Mesendoderm (in vitro differentiated cells): ENCODE results near the gene COL9A3.

Source experiments
- DNase-seq: peaks from one replicate; pipeline ENCODE4 v3.0.0; 2013
- H2AK5ac ChIP-seq: 2 replicates; pipeline ENCODE4 v1.6.1; 2013; ENCODE audit warnings: low read length, inconsistent platforms
- H2BK120ac ChIP-seq: 2 replicates; pipeline ENCODE4 v1.6.1; 2013; ENCODE audit warnings: low read depth, mild to moderate bottlenecking, low read length, moderate library complexity, mixed read lengths
- H2BK15ac ChIP-seq: replicated peaks from 2 replicates; pipeline ENCODE4 v1.6.1; 2013; ENCODE audit warnings: low read depth, mild to moderate bottlenecking, moderate library complexity
- H2BK5ac ChIP-seq: 2 replicates; pipeline ENCODE4 v1.6.1; 2013; ENCODE audit warnings: low read length, inconsistent platforms
- H3K18ac ChIP-seq: 2 replicates; pipeline ENCODE4 v1.6.1; 2013; ENCODE audit warnings: mild to moderate bottlenecking, low read length, mixed read lengths
- H3K23ac ChIP-seq: one replicate; pipeline ENCODE4 v1.6.1; 2013; ENCODE audit warnings: low read length
- H3K27ac ChIP-seq: 2 replicates; pipeline ENCODE4 v1.5.1; 2013; ENCODE audit warnings: low read depth, mild to moderate bottlenecking, inconsistent platforms, low read length, moderate library complexity
- H3K27me3 ChIP-seq: 2 replicates; pipeline ENCODE4 v1.6.1; 2013; ENCODE audit warnings: low read length, control low read depth, mild to moderate bottlenecking, inconsistent platforms; ENCODE audit not compliant: insufficient read depth, poor library complexity
- H3K36me3 ChIP-seq: 2 replicates; pipeline ENCODE4 v1.6.1; 2013; ENCODE audit warnings: low read length, inconsistent platforms; ENCODE audit not compliant: control insufficient read depth, insufficient read depth
- H3K4ac ChIP-seq: one replicate; pipeline ENCODE4 v1.6.1; 2013; ENCODE audit warnings: low read depth, mild to moderate bottlenecking, low read length, moderate library complexity
- H3K4me1 ChIP-seq: 2 replicates; pipeline ENCODE4 v1.6.1; 2013; ENCODE audit warnings: low read depth, low read length, inconsistent platforms; ENCODE audit not compliant: control insufficient read depth
- H3K4me2 ChIP-seq: 2 replicates; pipeline ENCODE4 v1.6.1; 2013; ENCODE audit warnings: low read length
- H3K4me3 ChIP-seq: 2 replicates; pipeline ENCODE4 v1.5.1; 2013; ENCODE audit warnings: mild to moderate bottlenecking, low read length
- H3K56ac ChIP-seq: one replicate; pipeline ENCODE4 v1.6.1; 2013; ENCODE audit warnings: low read length
- H3K79me1 ChIP-seq: 2 replicates; pipeline ENCODE4 v1.6.1; 2013; ENCODE audit warnings: low read length, inconsistent platforms
- H3K79me2 ChIP-seq: 2 replicates; pipeline ENCODE4 v1.6.1; 2013; ENCODE audit warnings: mild to moderate bottlenecking, low read length; ENCODE audit not compliant: control insufficient read depth, insufficient read depth
- H3K9ac ChIP-seq: 2 replicates; pipeline ENCODE4 v1.6.1; 2013; ENCODE audit warnings: low read length, inconsistent platforms
- H4K5ac ChIP-seq: one replicate; pipeline ENCODE4 v1.6.1; 2013; ENCODE audit warnings: low read length
- H4K8ac ChIP-seq: one replicate; pipeline ENCODE4 v1.6.1; 2013; ENCODE audit warnings: low read depth, mild to moderate bottlenecking, control low read depth, low read length, moderate library complexity
- WGBS: extraction: QIAGEN DNeasy Blood & Tissue Kit; methylation state at CpG from one replicate; pipeline ENCODE4 v1.1.7; 2013; ENCODE audit warnings: low lambda C conversion rate, missing lambda C conversion rate; ENCODE audit not compliant: insufficient coverage; ENCODE audit errors: extremely low coverage; 5-methylcytosine and 5-hydroxymethylcytosine counted together

COL9A3 gene

DNA sequence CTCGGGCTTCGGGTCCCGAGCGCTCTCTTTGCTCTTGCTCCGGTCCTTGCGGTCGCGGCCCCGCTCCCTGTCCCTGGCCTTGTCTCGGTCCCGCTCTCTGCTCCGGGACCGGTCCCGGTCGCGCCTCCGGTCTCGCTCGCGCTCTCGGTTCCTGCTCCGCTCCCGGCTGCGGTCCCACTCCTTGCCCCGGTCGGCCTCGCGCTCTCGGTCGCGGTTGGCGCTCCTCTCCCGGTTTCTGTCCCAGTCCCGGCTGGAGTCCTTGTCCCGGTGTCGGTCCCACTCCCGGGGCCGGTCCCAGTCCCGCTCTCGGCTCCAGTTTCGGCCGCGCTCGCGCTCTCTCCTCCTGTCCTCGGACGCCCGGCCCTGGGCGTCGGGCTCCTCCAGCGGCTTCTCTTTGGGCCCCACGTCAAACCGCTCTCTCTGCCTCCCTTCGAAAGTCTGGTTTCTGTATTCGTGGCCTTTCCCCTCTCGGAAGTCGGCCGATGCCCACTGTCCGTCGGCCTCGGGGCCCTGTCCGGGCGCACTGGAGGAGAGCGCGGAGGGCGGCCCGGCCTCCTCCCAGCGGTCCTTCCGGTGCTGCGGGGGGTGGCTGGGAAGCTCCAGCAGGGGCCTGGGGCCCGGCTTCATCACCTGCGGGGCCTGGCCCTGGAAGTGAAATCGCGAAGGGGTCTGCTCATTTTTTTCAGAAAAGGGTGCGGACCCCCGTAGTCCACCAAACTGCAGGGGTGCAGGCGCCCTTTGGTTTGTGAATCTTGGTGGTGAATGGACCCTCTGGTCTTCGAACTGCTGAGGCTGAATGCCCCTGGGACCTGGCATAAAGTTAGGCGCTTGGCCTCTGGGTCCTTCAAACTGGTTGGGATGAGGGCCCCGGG is 62.7 kb downstream of the COL9A3 start:
- WGBS = no CpG with 5 or more reads among the region's 80 CpGs
- H4K5ac ChIP-seq = no peak overlapping the region

DNA sequence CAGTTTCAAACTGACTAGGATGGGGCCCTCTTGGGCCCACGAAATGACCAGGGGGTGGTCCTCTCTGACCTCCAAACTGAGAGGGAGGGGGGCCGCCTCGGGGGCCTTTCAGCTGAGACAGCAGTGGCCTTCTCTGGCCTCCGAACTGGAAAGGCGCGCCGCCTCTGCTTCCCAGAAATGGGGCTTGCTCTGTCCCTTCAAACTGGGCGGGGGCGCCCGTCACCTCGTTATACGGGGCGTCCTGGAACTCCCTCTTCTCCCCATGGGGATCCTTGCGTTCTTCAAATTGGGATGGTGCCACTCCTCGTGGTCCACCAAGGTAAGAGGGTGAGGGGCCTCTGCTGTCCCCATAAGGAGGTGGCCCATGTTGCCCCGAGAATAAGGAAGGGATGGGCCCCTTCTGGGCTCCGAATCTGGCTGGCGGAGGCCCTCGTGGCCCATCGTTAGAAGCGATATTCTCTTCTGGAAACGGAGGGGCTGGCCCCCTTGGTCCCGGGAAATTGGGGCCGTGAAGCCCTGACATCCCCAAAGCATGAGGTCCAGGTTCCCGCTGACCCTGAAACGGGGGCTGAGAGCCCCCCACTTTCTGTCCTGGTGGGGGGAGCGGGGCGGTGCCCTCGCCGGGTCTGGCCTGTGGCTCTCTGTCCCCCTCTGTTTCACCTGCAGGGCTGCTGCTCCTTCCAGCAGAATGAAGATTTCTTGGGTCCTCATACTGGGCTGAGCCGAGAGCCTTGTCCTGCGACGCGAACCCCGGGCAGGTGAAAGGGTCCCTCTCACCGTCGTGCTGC is 63.5 kb downstream of the COL9A3 start:
- Histone ChIP-seq H3K4me3 (no peak overlapping the region), H3K9ac (no peak overlapping the region), H2BK15ac (no peak overlapping the region), H3K79me2 (no peaks in the 10 kb centered on the region), H2BK5ac (no peak overlapping the region), H3K27me3 (no peaks in the 10 kb centered on the region), H4K5ac (no peak overlapping the region), H3K4me2 (no peak overlapping the region), H3K4me1 (no peaks in the 10 kb centered on the region), H4K8ac (no peak overlapping the region), H3K23ac (no peak overlapping the region), H3K79me1 (no peaks in the 10 kb centered on the region), H2BK120ac (no peak overlapping the region), H3K18ac (no peak overlapping the region), H3K56ac (no peak overlapping the region), H3K27ac (no peak overlapping the region), H2AK5ac (no peak overlapping the region), H3K36me3 (no peaks in the 10 kb centered on the region), H3K4ac (no peak overlapping the region)
- no CpG with 5 or more reads among the region's 37 CpGs for WGBS
- DNase-seq = no peak

More for the DNA sequence above, 62.7 kb downstream of the COL9A3 start:
- peak; percentile 26 for DNase-seq
- H3K18ac ChIP-seq = peak overlapping the region; percentile 12
- no peaks in the 10 kb centered on the region for H3K79me2 ChIP-seq
- no peak overlapping the region for H2AK5ac ChIP-seq
- peak overlapping the region; percentile 88 for H3K56ac ChIP-seq
- no peak overlapping the region for H2BK120ac ChIP-seq
- no peaks in the 10 kb centered on the region for H3K79me1 ChIP-seq
- no peak overlapping the region for H3K4me3 ChIP-seq
- no peak overlapping the region for H2BK5ac ChIP-seq
- no peaks in the 10 kb centered on the region for H3K36me3 ChIP-seq
- H3K27me3 ChIP-seq = no peaks in the 10 kb centered on the region
- H3K23ac ChIP-seq = peak overlapping the region; percentile 53
- peak overlapping the region; percentile 76 for H3K9ac ChIP-seq
- no peak overlapping the region for H3K4ac ChIP-seq
- no peak overlapping the region for H4K8ac ChIP-seq
- no peak overlapping the region for H3K27ac ChIP-seq
- no peaks in the 10 kb centered on the region for H3K4me1 ChIP-seq
- H2BK15ac ChIP-seq = no peak overlapping the region
- peak overlapping the region; percentile 47 for H3K4me2 ChIP-seq

DNA sequence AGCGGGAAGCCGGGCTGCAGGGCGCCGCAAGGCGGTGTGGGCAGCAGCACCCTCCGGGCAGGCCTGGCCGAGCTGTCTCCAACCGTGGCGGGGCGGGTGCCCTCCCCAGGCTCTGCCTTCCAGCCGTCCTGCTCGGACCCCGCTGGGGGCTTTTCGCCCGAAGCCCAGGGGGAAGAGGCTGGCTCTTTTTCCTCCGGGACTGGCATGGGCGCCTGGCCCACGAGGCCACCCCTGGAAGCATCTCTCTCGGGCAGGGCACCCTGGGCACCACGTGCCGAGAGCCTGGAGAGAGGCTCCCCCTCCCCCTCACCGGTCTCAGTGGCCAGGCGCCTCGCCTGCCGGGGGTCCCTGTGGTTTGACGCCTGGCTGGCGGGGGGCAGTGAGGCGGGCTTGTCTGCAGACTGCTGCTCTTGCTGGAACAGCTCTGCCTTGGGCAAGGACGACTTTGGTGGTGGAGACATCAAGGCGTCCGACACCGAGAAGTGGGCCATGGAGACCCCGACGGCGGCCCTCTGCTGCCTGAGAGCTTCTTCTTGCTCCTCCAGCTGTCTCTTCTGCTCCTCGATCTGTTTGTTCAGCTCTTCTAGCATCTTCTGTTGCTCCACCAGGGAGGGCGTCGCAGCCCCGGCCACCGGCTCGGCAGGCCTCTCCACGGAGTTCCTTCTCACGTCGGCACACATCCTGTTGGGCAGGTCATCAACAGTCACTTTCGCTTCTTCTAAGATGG is 64.2 kb downstream of the COL9A3 start:
- no peak overlapping the region for H4K5ac ChIP-seq
- H3K4me2 ChIP-seq = no peak overlapping the region
- H2BK15ac ChIP-seq = no peak overlapping the region
- no peak overlapping the region for H3K23ac ChIP-seq
- H2BK5ac ChIP-seq = no peak overlapping the region
- no peak overlapping the region for H3K27ac ChIP-seq
- no peak for DNase-seq
- H3K79me1 ChIP-seq = no peaks in the 10 kb centered on the region
- H2AK5ac ChIP-seq = no peak overlapping the region
- no peak overlapping the region for H3K4me3 ChIP-seq
- H3K27me3 ChIP-seq = no peaks in the 10 kb centered on the region
- no peak overlapping the region for H3K18ac ChIP-seq
- H3K79me2 ChIP-seq = no peaks in the 10 kb centered on the region
- no peak overlapping the region for H4K8ac ChIP-seq
- H3K56ac ChIP-seq = no peak overlapping the region
- H2BK120ac ChIP-seq = no peak overlapping the region
- H3K4me1 ChIP-seq = no peaks in the 10 kb centered on the region
- H3K4ac ChIP-seq = no peak overlapping the region
- WGBS = no CpG with 5 or more reads among the region's 45 CpGs
- no peaks in the 10 kb centered on the region for H3K36me3 ChIP-seq
- no peak overlapping the region for H3K9ac ChIP-seq

DNA sequence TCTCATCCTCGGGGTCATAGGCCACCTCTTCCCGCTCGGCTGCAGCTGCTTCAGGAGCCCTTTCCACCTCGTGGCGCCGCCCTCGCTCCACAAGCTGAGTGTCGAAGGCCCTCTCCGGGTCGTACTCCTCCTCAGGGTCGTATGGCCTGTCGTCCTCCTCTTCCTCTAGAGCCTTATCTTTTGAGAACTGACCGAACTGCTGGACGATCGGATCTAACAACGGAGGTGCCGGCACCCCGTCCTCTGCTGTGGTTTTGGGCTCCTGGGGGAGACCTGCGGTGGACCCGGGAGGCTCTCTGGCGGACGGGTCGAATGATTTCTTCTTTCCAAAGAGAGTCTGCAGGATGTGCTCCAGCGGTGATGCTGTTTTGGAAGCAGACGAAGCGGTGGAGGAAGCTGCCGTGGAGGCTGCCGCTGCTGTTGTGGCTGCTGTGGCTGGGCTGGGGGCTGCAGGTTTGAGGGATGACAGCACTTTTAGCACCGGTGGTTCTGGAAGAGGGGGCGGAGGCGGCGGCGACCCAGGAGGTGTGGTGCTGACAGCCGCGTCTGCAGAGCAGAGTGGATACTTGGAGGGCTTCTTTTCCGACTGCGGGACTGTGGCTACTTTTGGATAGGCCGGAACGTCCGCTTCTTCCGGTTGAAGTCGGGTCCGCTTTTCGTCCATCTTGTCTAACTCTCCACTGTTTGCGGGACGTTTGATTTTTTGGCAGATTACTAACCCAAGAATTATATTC is 65.0 kb downstream of the COL9A3 start:
- Histone ChIP-seq H3K4me1 (no peaks in the 10 kb centered on the region), H2BK120ac (no peak overlapping the region), H3K79me1 (no peaks in the 10 kb centered on the region), H2BK15ac (no peak overlapping the region), H3K27ac (no peak overlapping the region), H3K4ac (no peak overlapping the region), H4K8ac (no peak overlapping the region), H3K4me2 (no peak overlapping the region), H3K79me2 (no peaks in the 10 kb centered on the region), H3K9ac (no peak overlapping the region), H3K4me3 (no peak overlapping the region), H3K56ac (no peak overlapping the region), H3K27me3 (no peaks in the 10 kb centered on the region), H3K36me3 (no peaks in the 10 kb centered on the region), H2AK5ac (no peak overlapping the region), H3K18ac (no peak overlapping the region), H4K5ac (no peak overlapping the region), H3K23ac (no peak overlapping the region), H2BK5ac (no peak overlapping the region)
- DNase-seq = no peak
- WGBS = no CpG with 5 or more reads among the region's 46 CpGs

DNA sequence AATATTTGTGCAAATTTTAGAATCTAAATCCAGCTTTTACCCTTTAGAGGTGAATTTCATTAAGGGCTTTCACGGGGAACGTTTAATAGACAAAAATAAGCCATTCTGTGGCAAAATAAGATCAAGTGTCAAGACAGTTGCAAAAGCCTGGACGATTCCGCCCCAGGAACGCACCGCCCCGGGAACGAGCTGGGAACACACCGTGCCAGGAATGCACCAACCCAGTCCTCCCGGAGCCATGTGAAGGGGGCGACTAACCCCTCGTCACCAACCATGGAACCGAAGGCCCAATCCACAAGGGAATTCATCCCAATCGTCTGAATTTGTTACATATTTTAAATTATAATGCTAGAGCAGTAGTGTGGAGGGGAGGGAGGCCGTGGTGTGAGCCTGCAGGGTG is 65.6 kb downstream of the COL9A3 start:
- no peak overlapping the region for H2BK120ac ChIP-seq
- H4K5ac ChIP-seq = no peak overlapping the region
- H3K9ac ChIP-seq = no peak overlapping the region
- no peaks in the 10 kb centered on the region for H3K79me2 ChIP-seq
- no peak overlapping the region for H3K27ac ChIP-seq
- H3K27me3 ChIP-seq = no peaks in the 10 kb centered on the region
- no peak overlapping the region for H2AK5ac ChIP-seq
- H3K4me3 ChIP-seq = no peak overlapping the region
- no peak overlapping the region for H3K4me2 ChIP-seq
- H3K23ac ChIP-seq = no peak overlapping the region
- H2BK5ac ChIP-seq = no peak overlapping the region
- no peak overlapping the region for H4K8ac ChIP-seq
- no peaks in the 10 kb centered on the region for H3K4me1 ChIP-seq
- H3K56ac ChIP-seq = no peak overlapping the region
- no peak overlapping the region for H3K18ac ChIP-seq
- H3K4ac ChIP-seq = no peak overlapping the region
- WGBS = no CpG with 5 or more reads among the region's 15 CpGs
- DNase-seq = no peak
- no peaks in the 10 kb centered on the region for H3K36me3 ChIP-seq
- no peaks in the 10 kb centered on the region for H3K79me1 ChIP-seq
- no peak overlapping the region for H2BK15ac ChIP-seq
